Lung (tissue), 12 donors: ENCODE results near the gene NR5A2. TPM values are rescaled to one million over a fixed set of nuclear protein-coding genes. Genes with fewer than 3 reads are reported as not detected.

ENCODE experiments used
- ATAC-seq: fragments of 200-7000 bp; cut with Tn5 transposase; one replicate; pipeline ENCODE4 v1.9.1; 2020; ENCODE audit warnings: moderate number of reproducible peaks; ENCODE audit not compliant: insufficient read depth, low FRiP score
- DNase-seq, 3 donors: peaks; one replicate each; pipeline ENCODE4 v3.0.0-alpha.2; 2013 to 2017
- H3K27ac ChIP-seq, 2 donors: one replicate each; pipeline ENCODE4 v1.5.1; 2013; ENCODE audit warnings: mild to moderate bottlenecking in 2 of 2, moderate library complexity in 2 of 2, control low read depth in 1 of 2, inconsistent platforms in 1 of 2, low read depth in 1 of 2, low read length in 1 of 2
- H3K27me3 ChIP-seq, 3 donors: one replicate each; pipeline ENCODE4 v1.5.1; 2013; ENCODE audit warnings: low read length in 2 of 3; ENCODE audit not compliant: control insufficient read depth in 3 of 3, insufficient read depth in 3 of 3
- H3K36me3 ChIP-seq, 4 donors: one replicate each; pipeline ENCODE4 v1.5.1; 2013; ENCODE audit warnings: low read length in 4 of 4, mild to moderate bottlenecking in 1 of 4, moderate library complexity in 1 of 4; ENCODE audit not compliant: control insufficient read depth in 4 of 4, insufficient read depth in 4 of 4
- H3K4me1 ChIP-seq, 5 donors: one replicate each; pipeline ENCODE4 v1.5.1; 2013; ENCODE audit warnings: low read length in 5 of 5, mild to moderate bottlenecking in 2 of 5, moderate library complexity in 1 of 5; ENCODE audit not compliant: control insufficient read depth in 5 of 5, insufficient read depth in 5 of 5
- H3K4me3 ChIP-seq: one replicate; pipeline ENCODE4 v1.5.1; 2013; ENCODE audit warnings: mild to moderate bottlenecking, control low read depth, moderate library complexity
- H3K9ac ChIP-seq, 2 donors: one replicate each; pipeline ENCODE4 v1.5.1; 2013; ENCODE audit warnings: low read length in 2 of 2, control low read depth in 1 of 2; ENCODE audit not compliant: insufficient read depth in 1 of 2
- H3K9me3 ChIP-seq, 4 donors: one replicate each; pipeline ENCODE4 v1.5.1; 2013; ENCODE audit warnings: low read length in 3 of 4, mild to moderate bottlenecking in 1 of 4, moderate library complexity in 1 of 4; ENCODE audit not compliant: control insufficient read depth in 4 of 4, insufficient read depth in 3 of 4
- CTCF ChIP-seq: IDR thresholded peaks from 2 replicates; pipeline ENCODE4 v1.5.1; 2012; ENCODE audit warnings: mild to moderate bottlenecking; ENCODE audit errors: control extremely low read depth, extremely low read depth
- WGBS, 2 donors: extraction: QIAGEN DNeasy Blood & Tissue Kit; methylation state at CpG; one replicate each; pipeline ENCODE4 v1.1.7; 2013; 5-methylcytosine and 5-hydroxymethylcytosine counted together
- polyA plus RNA-seq, 2 donors: library from polyadenylated mRNA; stranded (reverse); fragments of 200-250 nt; gene quantifications; one replicate each; pipeline ENCODE4 v1.2.1, GENCODE V29; 2013
- total RNA-seq, 2 donors: library from RNA; depleted of rRNA in 1 of 2; stranded (reverse); fragments of >200 nt in 1 of 2; gene quantifications; one replicate each; pipeline ENCODE4 v1.2.1, GENCODE V29; 2014 to 2021
- donor health status: control.
- donor health status: control.
- donor health status: Bipolar disorder and iron deficiency.
- donor health status: healthy.
- donor health status: DM: yes; HTN: yes; CAD: no.

NR5A2 gene
- total and polyA plus RNA-seq, 4 donors = 1.2 to 8.5 (median 2.6) TPM

- H3K9me3 ChIP-seq = peaks cover 0 to 3% (median 0%) of the 10 kb centered on the region in 4 donors
- 97% methylated on average over 4 of the region's 4 CpGs for WGBS, 2 donors
Observed at GRCh38 chr1:200223613-200224012, 196.1 kb downstream of the NR5A2 start.

GRCh38 chr1:200224315-200224714, 196.8 kb downstream of the NR5A2 start:
- H3K9me3 ChIP-seq = peaks cover 0 to 3% (median 0%) of the 10 kb centered on the region in 4 donors
- 90 to 92% methylated on average over 4 of the region's 4 CpGs for WGBS, 2 donors
- H3K4me1 ChIP-seq = peaks cover 0 to 9% (median 0%) of the 10 kb centered on the region in 5 donors
- no peak for DNase-seq
- no peak for ATAC-seq
- H3K4me3 ChIP-seq = no peak overlapping the region
- H3K27ac ChIP-seq = no peak overlapping the region
- TF ChIP-seq CTCF = no peak
- no peaks in the 10 kb centered on the region for H3K27me3 ChIP-seq
- no peaks in the 10 kb centered on the region for H3K36me3 ChIP-seq
- no peak overlapping the region for H3K9ac ChIP-seq

More at GRCh38 chr1:200223613-200224012, 196.1 kb downstream of the NR5A2 start:
- Histone ChIP-seq H3K36me3 (no peaks in the 10 kb centered on the region), H3K4me1 (peaks cover 0 to 9% (median 0%) of the 10 kb centered on the region in 5 donors), H3K27me3 (no peaks in the 10 kb centered on the region), H3K4me3 (no peak overlapping the region), H3K9ac (no peak overlapping the region), H3K27ac (no peak overlapping the region)
- no peak for ATAC-seq
- DNase-seq = no peak
- TF ChIP-seq CTCF = no peak

- ATAC-seq (no peak), DNase-seq (peak in 2 of 3 donors; percentile 30 to 36)
- Histone ChIP-seq H3K9ac (no peak overlapping the region), H3K9me3 (no peaks in the 10 kb centered on the region), H3K4me1 (peaks cover 0 to 9% (median 0%) of the 10 kb centered on the region in 5 donors), H3K36me3 (no peaks in the 10 kb centered on the region), H3K27ac (no peak overlapping the region), H3K27me3 (no peaks in the 10 kb centered on the region), H3K4me3 (no peak overlapping the region)
- WGBS, 2 donors = 18 to 31% methylated on average over 11 of the region's 11 CpGs
- TF ChIP-seq CTCF = no peak
Observed at GRCh38 chr1:200226268-200226968, 198.9 kb downstream of the NR5A2 start.
